GM12878 (cell line): Measurements from ENCODE around the gene DDX39B. TPM values are rescaled to one million over a fixed set of nuclear protein-coding genes. Genes with fewer than 3 reads are reported as not detected.

Source experiments
- ATAC-seq: fragments of 200-7000 bp; cut with Tn5 transposase; 3 replicates; pipeline ENCODE4 v1.9.1; 2020; ENCODE audit warnings: mild to moderate bottlenecking, moderate library complexity
- BruUV-seq: library from RNA; stranded (reverse); fragments of 400-500 nt; replicated peaks from 2 replicates; lab custom pipeline; 2021; lab: Mats Ljungman, UMichigan
- CTCF ChIA-PET: fragments of 300-600 bp; sonication (Branson Sonifier 250); formaldehyde crosslinking; extraction: SDS; loops from one replicate; lab custom pipeline; 2021; ENCODE audit warnings: inconsistent platforms; lab: Yijun Ruan, JAX
- POLR2A ChIA-PET: fragments of 350-600 bp; formaldehyde crosslinking; extraction: SDS; loops from one replicate; lab custom pipeline; 2021; ENCODE audit warnings: inconsistent platforms; lab: Charles Lee
- RAD21 ChIA-PET: fragments of 300-600 bp; sonication (Branson Sonifier 250); formaldehyde crosslinking; loops from one replicate; lab custom pipeline; 2023; ENCODE audit warnings: antibody characterized with exemption; ENCODE audit not compliant: unreplicated experiment; lab: Charles Lee
- SMC1A ChIA-PET: fragments of 300-600 bp; sonication (Branson Sonifier 250); formaldehyde crosslinking; loops from one replicate; lab custom pipeline; 2023; ENCODE audit not compliant: unreplicated experiment, uncharacterized antibody; lab: Charles Lee
- DNase-seq: peaks from one replicate; pipeline ENCODE4 v3.0.0-alpha.2; 2011; ENCODE audit warnings: low read depth, low spot score
- FAIRE-seq: peaks from 3 replicates; lab custom pipeline; 2011; peaks lifted over from hg19 to GRCh38; lab: Jason Lieb, UNC
- H2AFZ ChIP-seq: 2 replicates; pipeline ENCODE4 v1.6.0; 2011; ENCODE audit warnings: low read depth, low read length, control low read depth; ENCODE audit not compliant: control insufficient read depth
- H3K27ac ChIP-seq: 2 replicates; pipeline ENCODE4 v1.5.1; 2011; ENCODE audit warnings: control low read depth; ENCODE audit not compliant: control insufficient read depth, insufficient read depth
- H3K27me3 ChIP-seq, 2 experiments: replicated peaks in 1 of 2; 2 replicates each; pipeline versions ENCODE4 v1.6.0 to v1.6.1; 2011; ENCODE audit warnings: low read length in 1 of 2; ENCODE audit not compliant: control insufficient read depth in 2 of 2, insufficient read depth in 2 of 2
- H3K36me3 ChIP-seq, 2 experiments: 2 replicates each; pipeline ENCODE4 v1.5.1; 2011; ENCODE audit warnings: low read length in 1 of 2; ENCODE audit not compliant: control insufficient read depth in 2 of 2, insufficient read depth in 2 of 2
- H3K4me1 ChIP-seq: 2 replicates; pipeline ENCODE4 v1.6.1; 2011; ENCODE audit warnings: mild to moderate bottlenecking, low read length, moderate library complexity, mixed read lengths; ENCODE audit not compliant: control insufficient read depth, insufficient read depth
- H3K4me2 ChIP-seq: 2 replicates; pipeline ENCODE4 v1.6.0; 2011; ENCODE audit warnings: control low read depth; ENCODE audit not compliant: control insufficient read depth, insufficient read depth
- H3K4me3 ChIP-seq: fragments of 200-600 bp; sonication (generic); 2 replicates; pipeline ENCODE4 v1.5.1; 2016
- H3K79me2 ChIP-seq: 2 replicates; pipeline ENCODE4 v1.6.0; 2011; ENCODE audit warnings: low read length; ENCODE audit not compliant: control insufficient read depth, insufficient read depth
- H3K9ac ChIP-seq: 2 replicates; pipeline ENCODE4 v1.8.0; 2011; ENCODE audit warnings: low read length, control low read depth, mixed read lengths; ENCODE audit not compliant: control insufficient read depth, insufficient read depth
- H3K9me3 ChIP-seq: replicated peaks from 3 replicates; pipeline ENCODE4 v1.5.1; 2011; ENCODE audit warnings: mild to moderate bottlenecking, low read length; ENCODE audit not compliant: control insufficient read depth, insufficient read depth
- H4K20me1 ChIP-seq: 2 replicates; pipeline ENCODE4 v1.6.0; 2011; ENCODE audit not compliant: control insufficient read depth, insufficient read depth
- ASH2L ChIP-seq: fragments of 300-600, 200-600 bp; sonication (generic); IDR thresholded peaks from 2 replicates; pipeline ENCODE4 v1.6.1; 2017; ENCODE audit warnings: low read depth, mild to moderate bottlenecking, borderline replicate concordance
- BCL11A ChIP-seq: IDR thresholded peaks from 2 replicates; pipeline ENCODE4 v1.6.1; 2011; ENCODE audit warnings: low read depth, low read length
- CBX3 ChIP-seq: fragments of 200-600 bp; sonication (generic); IDR thresholded peaks from 2 replicates; pipeline ENCODE4 v1.6.1; 2016; ENCODE audit warnings: low read depth, borderline replicate concordance
- EED ChIP-seq: sonication (generic); IDR thresholded peaks from 2 replicates; pipeline ENCODE4 v1.6.1; 2016; ENCODE audit warnings: antibody characterized with exemption, low read depth
- EGR1 ChIP-seq, 2 experiments: IDR thresholded peaks; 1 replicate in 1 of 2; 2 replicates in 1 of 2; pipeline ENCODE4 v1.6.1; 2011 to 2012; ENCODE audit warnings: low read depth in 2 of 2, low read length in 2 of 2, borderline replicate concordance in 1 of 2, mild to moderate bottlenecking in 1 of 2, moderate library complexity in 1 of 2
- EP300 ChIP-seq, 2 experiments: fragments of 150-350 bp in 1 of 2; IDR thresholded peaks; 2 replicates each; pipeline ENCODE4 v1.6.1; 2011 to 2012; ENCODE audit warnings: low read depth in 2 of 2, low read length in 2 of 2, borderline replicate concordance in 1 of 2, improper control_type of control experiment in 1 of 2, inconsistent platforms in 1 of 2; ENCODE audit not compliant: control insufficient read depth in 1 of 2
- HDAC2 ChIP-seq: fragments of 200-600 bp; sonication (generic); IDR thresholded peaks from 2 replicates; pipeline ENCODE4 v1.6.1; 2017
- HDGF ChIP-seq: fragments of 450-650 bp; IDR thresholded peaks from 2 replicates; pipeline ENCODE4 v1.6.1; 2016; ENCODE audit warnings: antibody characterized with exemption
- IKZF1 ChIP-seq: fragments of 450-650 bp; conservative IDR thresholded peaks from 2 replicates; pipeline ENCODE4 v1.6.1; 2017; ENCODE audit warnings: antibody characterized with exemption, mild to moderate bottlenecking
- NRF1 ChIP-seq: conservative IDR thresholded peaks from 2 replicates; pipeline ENCODE4 v1.6.1; 2011; ENCODE audit warnings: mild to moderate bottlenecking, low read depth, low read length, improper control_type of control experiment
- RAD51 ChIP-seq: fragments of 450-650 bp; IDR thresholded peaks from 2 replicates; pipeline ENCODE4 v1.6.1; 2016; ENCODE audit warnings: moderate library complexity, mild to moderate bottlenecking, inconsistent platforms
- SMAD5 ChIP-seq: IDR thresholded peaks from 2 replicates; pipeline ENCODE4 v1.6.1; 2016; ENCODE audit warnings: antibody characterized with exemption, low read depth
- TAF1 ChIP-seq: IDR thresholded peaks from 2 replicates; pipeline ENCODE4 v1.6.1; 2011; ENCODE audit warnings: mild to moderate bottlenecking, low read depth, low read length, borderline replicate concordance
- TCF7 ChIP-seq: IDR thresholded peaks from 2 replicates; pipeline ENCODE4 v1.6.1; 2014; ENCODE audit warnings: antibody characterized with exemption, borderline replicate concordance
- ZNF622 ChIP-seq: fragments of 450-650 bp; IDR thresholded peaks from 2 replicates; pipeline ENCODE4 v1.6.1; 2017; ENCODE audit warnings: mild to moderate bottlenecking, inconsistent platforms
- WGBS: methylation state at CpG from one replicate; pipeline ENCODE4 v1.1.6; 2016; ENCODE audit warnings: low lambda C conversion rate; ENCODE audit not compliant: insufficient replicate concordance, insufficient coverage; ENCODE audit errors: missing lambda C conversion rate; 5-methylcytosine and 5-hydroxymethylcytosine counted together
- in situ Hi-C: fragments of 300-500 bp; cut with MboI; formaldehyde crosslinking; loops from 9 replicates; pipeline ENCODE4 v1.14.3; 2018; ENCODE audit warnings: mixed read lengths
- intact Hi-C: fragments of 100-400 bp; cut with micrococcal nuclease; formaldehyde crosslinking; loops from one replicate; pipeline ENCODE4 v1.14.2; 2022; ENCODE audit not compliant: unreplicated experiment
- polyA plus RNA-seq, 11 experiments: library from polyadenylated mRNA; depleted of rRNA in 4 of 11; unstranded in 6 of 11; stranded (reverse) in 5 of 11; fragments of >200 nt; fragmentation: Nextera tagmentation in 4 of 11; fragmentation: Illumina TruSeq in 1 of 11; extraction: Ambion mirVana in 4 of 11; extraction: Trizol in 1 of 11; gene quantifications; 1 replicate in 1 of 11; 2 replicates in 10 of 11; pipeline versions ENCODE4 v1.2.1 to v1.2.3, GENCODE V29; 2011 to 2016; ENCODE audit warnings: inconsistent platforms in 2 of 11, missing spikeins in 2 of 11, low read depth in 1 of 11
- total RNA-seq, 4 experiments: library from RNA; depleted of rRNA in 3 of 4; stranded (reverse); fragments of >200 nt in 3 of 4; fragmentation: Illumina TruSeq in 1 of 4; extraction: Trizol in 1 of 4; gene quantifications; 2 replicates each; pipeline versions ENCODE4 v1.2.1 to v1.2.3, GENCODE V29; 2013 to 2021
- TF ChIP-seq, protein P1 (sequence below): fragments of 450-650 bp; IDR thresholded peaks from 2 replicates; pipeline ENCODE4 v1.6.1; 2016; ENCODE audit warnings: mild to moderate bottlenecking, moderate library complexity, borderline replicate concordance

DDX39B gene
- total and polyA plus RNA-seq, 10 of the 15 experiments (the other 5 are each of a cell fraction or from before 2014, with no cell fraction given) = 271 to 661 (median 330) TPM

DNA sequence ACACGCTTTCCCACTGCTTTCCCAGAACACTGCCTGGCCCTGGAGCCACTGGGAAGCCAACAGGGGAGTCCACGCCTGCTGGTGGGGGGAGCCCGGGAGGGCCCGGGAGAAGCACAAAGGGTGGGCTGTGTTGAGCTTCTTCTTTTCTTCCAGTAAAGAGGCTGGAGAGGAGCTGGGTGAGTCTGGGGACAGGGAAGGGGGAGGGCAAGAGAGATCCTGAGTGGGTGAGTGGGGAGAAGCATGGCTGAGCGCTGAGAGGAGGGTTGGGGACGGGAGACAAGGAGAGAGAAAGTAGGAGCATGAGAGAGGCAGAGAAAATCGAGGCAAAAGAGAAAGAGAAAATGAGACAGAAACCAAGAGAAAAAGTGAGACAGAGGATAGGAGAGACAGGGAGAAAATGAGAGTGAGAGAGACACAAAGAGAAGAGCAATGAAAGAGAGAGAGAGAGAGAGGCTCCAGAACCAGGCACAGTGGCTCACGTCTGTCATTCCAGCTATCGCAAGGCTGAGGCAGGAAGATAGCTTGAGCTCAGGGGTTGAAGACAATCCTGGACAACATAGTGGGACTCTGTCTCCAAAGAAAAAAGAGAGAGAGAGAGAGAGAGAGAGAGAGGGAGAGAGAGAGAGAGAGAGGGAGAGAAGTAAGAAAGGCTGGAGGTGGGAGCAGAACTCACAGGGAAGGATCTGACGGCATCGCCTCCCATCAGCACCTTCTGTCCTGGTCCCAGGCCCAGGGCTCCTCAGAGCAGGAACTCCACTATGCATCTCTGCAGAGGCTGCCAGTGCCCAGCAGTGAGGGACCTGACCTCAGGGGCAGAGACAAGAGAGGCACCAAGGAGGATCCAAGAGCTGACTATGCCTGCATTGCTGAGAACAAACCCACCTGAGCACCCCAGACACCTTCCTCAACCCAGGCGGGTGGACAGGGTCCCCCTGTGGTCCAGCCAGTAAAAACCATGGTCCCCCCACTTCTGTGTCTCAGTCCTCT is 46.3 kb upstream of the DDX39B start (continued):
- TF ChIP-seq, protein P1, sequence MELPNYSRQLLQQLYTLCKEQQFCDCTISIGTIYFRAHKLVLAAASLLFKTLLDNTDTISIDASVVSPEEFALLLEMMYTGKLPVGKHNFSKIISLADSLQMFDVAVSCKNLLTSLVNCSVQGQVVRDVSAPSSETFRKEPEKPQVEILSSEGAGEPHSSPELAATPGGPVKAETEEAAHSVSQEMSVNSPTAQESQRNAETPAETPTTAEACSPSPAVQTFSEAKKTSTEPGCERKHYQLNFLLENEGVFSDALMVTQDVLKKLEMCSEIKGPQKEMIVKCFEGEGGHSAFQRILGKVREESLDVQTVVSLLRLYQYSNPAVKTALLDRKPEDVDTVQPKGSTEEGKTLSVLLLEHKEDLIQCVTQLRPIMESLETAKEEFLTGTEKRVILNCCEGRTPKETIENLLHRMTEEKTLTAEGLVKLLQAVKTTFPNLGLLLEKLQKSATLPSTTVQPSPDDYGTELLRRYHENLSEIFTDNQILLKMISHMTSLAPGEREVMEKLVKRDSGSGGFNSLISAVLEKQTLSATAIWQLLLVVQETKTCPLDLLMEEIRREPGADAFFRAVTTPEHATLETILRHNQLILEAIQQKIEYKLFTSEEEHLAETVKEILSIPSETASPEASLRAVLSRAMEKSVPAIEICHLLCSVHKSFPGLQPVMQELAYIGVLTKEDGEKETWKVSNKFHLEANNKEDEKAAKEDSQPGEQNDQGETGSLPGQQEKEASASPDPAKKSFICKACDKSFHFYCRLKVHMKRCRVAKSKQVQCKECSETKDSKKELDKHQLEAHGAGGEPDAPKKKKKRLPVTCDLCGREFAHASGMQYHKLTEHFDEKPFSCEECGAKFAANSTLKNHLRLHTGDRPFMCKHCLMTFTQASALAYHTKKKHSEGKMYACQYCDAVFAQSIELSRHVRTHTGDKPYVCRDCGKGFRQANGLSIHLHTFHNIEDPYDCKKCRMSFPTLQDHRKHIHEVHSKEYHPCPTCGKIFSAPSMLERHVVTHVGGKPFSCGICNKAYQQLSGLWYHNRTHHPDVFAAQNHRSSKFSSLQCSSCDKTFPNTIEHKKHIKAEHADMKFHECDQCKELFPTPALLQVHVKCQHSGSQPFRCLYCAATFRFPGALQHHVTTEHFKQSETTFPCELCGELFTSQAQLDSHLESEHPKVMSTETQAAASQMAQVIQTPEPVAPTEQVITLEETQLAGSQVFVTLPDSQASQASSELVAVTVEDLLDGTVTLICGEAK = no peak
- TF ChIP-seq ZNF622 (no peak), CBX3 (no peak)

DNA sequence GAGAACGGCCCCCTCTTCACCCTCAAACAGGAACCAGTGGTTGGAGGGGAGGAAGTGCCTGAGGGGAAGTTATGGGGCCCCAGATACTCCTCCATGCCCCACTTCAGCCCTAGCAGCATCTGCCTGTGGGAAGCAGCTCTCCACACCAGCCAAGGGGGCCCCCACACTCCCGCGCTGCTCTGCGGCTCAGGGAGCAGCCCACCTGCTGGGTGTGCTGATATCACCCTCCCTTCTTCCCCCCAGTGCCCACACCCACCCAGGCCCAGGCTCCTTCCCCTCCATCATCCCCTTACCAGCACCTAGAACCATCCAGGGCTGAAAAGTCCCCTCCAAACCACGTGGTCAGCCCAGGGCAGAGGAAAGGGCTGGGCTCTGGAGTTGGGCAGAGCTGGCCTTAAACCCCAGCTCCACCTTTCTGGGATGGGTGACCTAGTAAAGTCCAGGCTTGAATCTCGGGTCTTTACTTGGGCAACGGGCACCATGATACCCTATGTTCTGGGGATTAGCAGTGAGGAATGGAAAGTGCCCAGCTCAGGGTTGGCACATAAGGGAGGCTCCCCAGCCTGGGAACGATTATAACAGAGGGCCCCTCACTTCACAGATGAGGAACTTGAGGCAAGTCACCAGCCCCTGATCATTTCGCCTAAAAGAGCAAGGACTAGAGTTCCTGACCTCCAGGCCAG is 44.9 kb upstream of the DDX39B start:
- POLR2A ChIA-PET = interaction anchor here (0.5 to 17.1 kb wide), 14 partner anchors 9 to 311 kb away, joined by 3 to 282 read pairs (median 4); partner anchors contain the start of genes AIF1, ATP6V1G2, DDX39B and EHMT2
- Histone ChIP-seq H3K9ac (peak overlapping the region; percentile 51), H4K20me1 (no peaks in the 10 kb centered on the region), H3K27me3 (no peaks in the 10 kb centered on the region), H2AFZ (peak overlapping the region; percentile 54), H3K36me3 (no peaks in the 10 kb centered on the region), H3K9me3 (no peaks in the 10 kb centered on the region), H3K4me1 (peaks cover 46% of the 10 kb centered on the region), H3K4me2 (peak overlapping the region; percentile 60), H3K79me2 (peaks cover 12% of the 10 kb centered on the region), H3K27ac (peak overlapping the region; percentile 75), H3K4me3 (peak overlapping the region; percentile 68; the same call in 1 of the 2 replicates)
- no TSS peak for BruUV-seq
- WGBS = 30% methylated on average over 9 of the region's 9 CpGs
- RAD21 ChIA-PET = interaction anchor here (0.6 to 17.5 kb wide), 9 partner anchors 9 to 152 kb away, joined by 3 to 620 read pairs (median 5); partner anchors contain the start of genes ATP6V1G2, LTA, NCR3 and NFKBIL1
- CTCF ChIA-PET = interaction anchor here (1.3 to 31.0 kb wide), 4 partner anchors 6 to 36 kb away, joined by 3 to 2098 read pairs (median 789); partner anchors contain the start of genes ATP6V1G2, DDX39B, LST1 and LTA
- in situ Hi-C loops (no loop called here), intact Hi-C loops (no loop called here)
- DNase-seq (no peak), ATAC-seq (peak; percentile 54), FAIRE-seq (no peak)
- SMC1A ChIA-PET = interaction anchor here (0.9 to 45.5 kb wide), 6 partner anchors 8 to 94 kb away, joined by 3 to 1989 read pairs (median 30); partner anchors contain the start of genes ATP6V1G2, DDX39B, LTA and NCR3
- TF ChIP-seq HDAC2 (no peak), NRF1 (no peak), ASH2L (no peak), TAF1 (peak; percentile 22; the same call in 1 of the 2 replicates), EP300 (IDR thresholded peaks at IDR 0.05; ENCODE audit: borderline replicate concordance in 1 of 2, control insufficient read depth in 1 of 2, low read depth in 2 of 2, low read length in 2 of 2) (no peak), EGR1 (IDR thresholded peaks at IDR 0.05; ENCODE audit: borderline replicate concordance in 1 of 2, low read depth in 2 of 2, low read length in 2 of 2) (no peak), IKZF1 (peak; percentile 61; the same call in 1 of the 2 replicates), SMAD5 (0 out of 2 replicates have a peak, but pooled peaks have one; percentile 38), RAD51 (peak; percentile 68; the same call in 1 of the 2 replicates), TCF7 (no peak), EED (peak; percentile 65), BCL11A (0 out of 2 replicates have a peak, but pooled peaks have one; percentile 14), HDGF (peak; percentile 62; the same call in 1 of the 2 replicates)
